HepG2 (cell line): ENCODE measurements around the gene CSMD2. TPM values are rescaled to one million over a fixed set of nuclear protein-coding genes. Genes with fewer than 3 reads are reported as not detected.

ENCODE experiments used
- ATAC-seq: fragments of 200-7000 bp; cut with Tn5 transposase; 3 replicates; pipeline ENCODE4 v1.9.1; 2020; ENCODE audit warnings: mild to moderate bottlenecking, moderate library complexity
- BruUV-seq: library from RNA; stranded (reverse); fragments of 400-500 nt; replicated peaks from 2 replicates; lab custom pipeline; 2021; lab: Mats Ljungman, UMichigan
- CTCF ChIA-PET: fragments of 300-600 bp; formaldehyde crosslinking; extraction: SDS; loops from one replicate; lab custom pipeline; 2021; ENCODE audit warnings: low total read pairs, inconsistent platforms, low intra/inter-chr PET ratio; lab: Yijun Ruan, JAX
- POLR2A ChIA-PET: fragments of 350-600 bp; sonication (Branson Sonifier 250); formaldehyde crosslinking; loops from one replicate; lab custom pipeline; 2020; ENCODE audit warnings: antibody characterized with exemption, inconsistent platforms; lab: Yijun Ruan, JAX
- DNase-seq: peaks from one replicate; pipeline ENCODE4 v3.0.0-alpha.2; 2015; ENCODE audit warnings: low spot score
- FAIRE-seq: peaks from 3 replicates; lab custom pipeline; 2011; peaks lifted over from hg19 to GRCh38; lab: Jason Lieb, UNC
- H2AFZ ChIP-seq: one replicate; pipeline ENCODE4 v1.6.1; 2011; ENCODE audit warnings: low read length, inconsistent platforms
- H3K27ac ChIP-seq: fragments of 300-600 bp; 3 replicates; pipeline ENCODE4 v1.8.0; 2011; ENCODE audit warnings: mixed run types, mild to moderate bottlenecking, mixed read lengths, low read length, inconsistent platforms; ENCODE audit not compliant: insufficient read depth; ENCODE audit errors: extremely low read length
- H3K27me3 ChIP-seq, 2 experiments: fragments of 200-600 bp in 1 of 2; 2 replicates in 1 of 2; 3 replicates in 1 of 2; pipeline versions ENCODE4 v1.6.0 to v1.8.0; 2011; ENCODE audit warnings: low read length in 2 of 2, mild to moderate bottlenecking in 2 of 2, moderate library complexity in 2 of 2, inconsistent platforms in 1 of 2; ENCODE audit not compliant: insufficient read depth in 2 of 2, control insufficient read depth in 1 of 2
- H3K36me3 ChIP-seq, 2 experiments: fragments of 200-600 bp in 1 of 2; replicated peaks in 1 of 2; 2 replicates in 1 of 2; 3 replicates in 1 of 2; pipeline versions ENCODE4 v1.5.1 to v1.8.0; 2011; ENCODE audit warnings: low read length in 2 of 2, inconsistent platforms in 1 of 2; ENCODE audit not compliant: insufficient read depth in 2 of 2, control insufficient read depth in 1 of 2
- H3K4me1 ChIP-seq: 2 replicates; pipeline ENCODE4 v1.5.1; 2012; ENCODE audit warnings: low read length, inconsistent platforms; ENCODE audit not compliant: insufficient read depth
- H3K4me2 ChIP-seq: 2 replicates; pipeline ENCODE4 v1.6.0; 2011; ENCODE audit warnings: low read depth, low read length, inconsistent platforms
- H3K4me3 ChIP-seq, 3 experiments: fragments of 200-600 bp in 1 of 3; sonication (generic), shearing (Covaris generic) in 1 of 3; replicated peaks in 1 of 3; 2 replicates each; pipeline ENCODE4 v1.5.1; 2011 to 2016; ENCODE audit warnings: low read length in 3 of 3, inconsistent platforms in 2 of 3, low read depth in 2 of 3, mild to moderate bottlenecking in 2 of 3, control low read depth in 1 of 3, mixed read lengths in 1 of 3; ENCODE audit not compliant: insufficient read depth in 1 of 3
- H3K79me2 ChIP-seq: one replicate; pipeline ENCODE4 v1.6.1; 2011; ENCODE audit warnings: low read length, inconsistent platforms; ENCODE audit not compliant: insufficient read depth
- H3K9ac ChIP-seq: 2 replicates; pipeline ENCODE4 v1.6.0; 2011; ENCODE audit warnings: mild to moderate bottlenecking, low read depth, low read length, inconsistent platforms; ENCODE audit not compliant: insufficient read depth
- H3K9me3 ChIP-seq: 2 replicates; pipeline ENCODE4 v1.5.1; 2012; ENCODE audit warnings: mild to moderate bottlenecking, low read length
- H4K20me1 ChIP-seq: 2 replicates; pipeline ENCODE4 v1.6.0; 2011; ENCODE audit warnings: inconsistent platforms, mild to moderate bottlenecking, low read length, moderate library complexity; ENCODE audit not compliant: insufficient read depth
- FOXA1 ChIP-seq, 2 experiments: fragments of 450-650 bp in 1 of 2; sonication (generic) in 1 of 2; formaldehyde crosslinking in 1 of 2; IDR thresholded peaks; 2 replicates each; pipeline versions ENCODE4 v1.4.0 to v1.6.1; 2016 to 2020; ENCODE audit warnings: missing genetic modification reagents in 1 of 2
- FOXA3 ChIP-seq: IDR thresholded peaks from 2 replicates; pipeline ENCODE4 v1.6.1; 2016; ENCODE audit warnings: missing genetic modification reagents, missing compliant biosample characterization
- FOXP1 ChIP-seq, 2 experiments: fragments of 450-650 bp in 1 of 2; IDR thresholded peaks; 2 replicates each; pipeline ENCODE4 v1.6.1; 2017 to 2018; ENCODE audit warnings: antibody characterized with exemption in 1 of 2
- SOX13 ChIP-seq, 3 experiments: fragments of 450-650 bp in 1 of 3; sonication (generic) in 1 of 3; formaldehyde crosslinking in 1 of 3; IDR thresholded peaks in 2 of 3; conservative IDR thresholded peaks in 1 of 3; 2 replicates each; pipeline versions ENCODE4 v1.5.0 to v1.6.1; 2016 to 2020; ENCODE audit warnings: antibody characterized with exemption in 1 of 3, mild to moderate bottlenecking in 1 of 3, missing compliant biosample characterization in 1 of 3, missing genetic modification reagents in 1 of 3, moderate library complexity in 1 of 3
- SOX6 ChIP-seq, 2 experiments: fragments of 450-650 bp in 1 of 2; sonication (generic) in 1 of 2; formaldehyde crosslinking in 1 of 2; IDR thresholded peaks; 2 replicates each; pipeline versions ENCODE4 v1.4.0 to v1.6.1; 2017 to 2020; ENCODE audit warnings: antibody characterized with exemption in 1 of 2, mild to moderate bottlenecking in 1 of 2, missing genetic modification reagents in 1 of 2
- ZNF329 ChIP-seq: sonication (generic); formaldehyde crosslinking; IDR thresholded peaks from 2 replicates; pipeline ENCODE4 v1.9.0; 2021; ENCODE audit warnings: low read depth, mild to moderate bottlenecking, missing genetic modification reagents
- WGBS: methylation state at CpG from one replicate; pipeline ENCODE4 v1.1.6; 2017; ENCODE audit warnings: low lambda C conversion rate; 5-methylcytosine and 5-hydroxymethylcytosine counted together
- in situ Hi-C: cut with HindIII; loops from 2 replicates; pipeline ENCODE4 v1.10.0; 2017; ENCODE audit warnings: low pct_unique_long_range_greater_than_20kb; ENCODE audit not compliant: extremely low pct_ligation_motif_present
- intact Hi-C: fragments of 100-400 bp; cut with micrococcal nuclease; formaldehyde crosslinking; loops from one replicate; pipeline ENCODE4 v1.10.0; 2022; ENCODE audit not compliant: unreplicated experiment
- polyA plus RNA-seq, 8 experiments: library from polyadenylated mRNA; depleted of rRNA in 3 of 8; stranded (reverse) in 7 of 8; unstranded in 1 of 8; fragments of >200 nt; fragmentation: Illumina TruSeq in 4 of 8; extraction: Trizol in 4 of 8; gene quantifications; 2 replicates each; pipeline versions ENCODE4 v1.2.1 to v1.2.3, GENCODE V29; 2011 to 2016; ENCODE audit warnings: low read depth in 4 of 8, missing spikeins in 1 of 8, mixed read lengths in 1 of 8; ENCODE audit not compliant: insufficient read depth in 1 of 8
- total RNA-seq, 5 experiments: library from RNA; depleted of rRNA; stranded (reverse); fragments of >200 nt; fragmentation: Illumina TruSeq; extraction: Trizol; gene quantifications; 2 replicates each; pipeline ENCODE4 v1.2.3, GENCODE V29; 2016; ENCODE audit warnings: low read depth in 1 of 5
- TF ChIP-seq, protein P1 (sequence below): sonication (generic); formaldehyde crosslinking; conservative IDR thresholded peaks from 2 replicates; pipeline ENCODE4 v1.4.0; 2020; ENCODE audit warnings: mild to moderate bottlenecking, missing genetic modification reagents, moderate library complexity
- TF ChIP-seq, protein P2 (sequence below): sonication (generic); formaldehyde crosslinking; conservative IDR thresholded peaks from 2 replicates; pipeline ENCODE4 v1.4.0; 2020; ENCODE audit warnings: missing genetic modification reagents

The CSMD2 gene
- total and polyA plus RNA-seq, 2 of the 13 experiments (the other 11 are each of a cell fraction or from before 2014, with no cell fraction given): not detected

DNA sequence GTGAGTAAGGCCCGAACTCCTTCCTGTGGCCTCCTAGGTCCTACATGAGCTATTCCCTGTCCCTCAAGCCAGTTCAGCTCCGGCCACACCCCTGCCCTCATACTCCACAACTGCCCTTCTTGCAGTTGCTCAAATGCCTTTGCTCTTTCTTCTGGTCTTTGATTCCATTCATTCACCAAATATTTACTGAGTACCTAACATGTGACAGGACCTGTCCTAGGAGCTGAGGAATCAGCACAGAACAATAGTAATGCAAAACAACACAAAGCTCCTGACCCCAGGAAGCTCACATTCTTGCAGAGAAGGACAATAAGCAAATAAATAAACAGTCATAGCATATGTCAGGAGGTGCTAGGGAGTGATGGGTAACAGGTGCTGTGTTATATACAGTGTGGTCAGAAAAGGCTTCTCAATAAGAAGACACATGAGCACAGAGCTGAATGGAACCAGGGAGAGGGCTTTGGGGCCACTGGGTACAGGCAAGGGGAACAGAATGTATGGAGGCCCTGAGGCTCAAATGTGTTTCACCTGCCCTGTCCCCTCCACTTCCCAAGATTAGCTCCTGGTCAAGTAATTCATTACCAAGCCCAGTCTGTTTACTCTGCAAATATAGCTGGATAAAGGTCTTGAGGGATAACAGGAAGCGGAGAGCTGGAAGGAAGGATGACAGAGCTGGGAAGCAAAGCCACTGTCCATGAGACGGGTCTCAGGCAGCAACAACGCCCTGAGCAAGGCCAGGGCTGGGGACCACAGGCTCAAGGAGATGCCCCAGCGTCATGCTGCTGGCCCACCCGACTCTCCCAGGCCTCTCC is 145.1 kb downstream of the CSMD2 start:
- CTCF ChIA-PET: no interaction called here
- Histone ChIP-seq H3K27ac (no peak overlapping the region), H4K20me1 (no peaks in the 10 kb centered on the region), H2AFZ (no peak overlapping the region), H3K79me2 (no peaks in the 10 kb centered on the region), H3K36me3 (no peaks in the 10 kb centered on the region), H3K4me1 (peaks cover 19% of the 10 kb centered on the region), H3K9me3 (no peaks in the 10 kb centered on the region), H3K4me3 (no peak overlapping the region), H3K27me3 (no peaks in the 10 kb centered on the region), H3K4me2 (peak overlapping the region; percentile 21), H3K9ac (no peak overlapping the region)
- intact Hi-C loops: no loop called here
- POLR2A ChIA-PET: no interaction called here
- ATAC-seq (peak; percentile 80), DNase-seq (peak; percentile 7), FAIRE-seq (no peak)
- WGBS: 12% methylated on average over 6 of the region's 7 CpGs
- in situ Hi-C loops: no loop called here
- TF ChIP-seq, protein P1, sequence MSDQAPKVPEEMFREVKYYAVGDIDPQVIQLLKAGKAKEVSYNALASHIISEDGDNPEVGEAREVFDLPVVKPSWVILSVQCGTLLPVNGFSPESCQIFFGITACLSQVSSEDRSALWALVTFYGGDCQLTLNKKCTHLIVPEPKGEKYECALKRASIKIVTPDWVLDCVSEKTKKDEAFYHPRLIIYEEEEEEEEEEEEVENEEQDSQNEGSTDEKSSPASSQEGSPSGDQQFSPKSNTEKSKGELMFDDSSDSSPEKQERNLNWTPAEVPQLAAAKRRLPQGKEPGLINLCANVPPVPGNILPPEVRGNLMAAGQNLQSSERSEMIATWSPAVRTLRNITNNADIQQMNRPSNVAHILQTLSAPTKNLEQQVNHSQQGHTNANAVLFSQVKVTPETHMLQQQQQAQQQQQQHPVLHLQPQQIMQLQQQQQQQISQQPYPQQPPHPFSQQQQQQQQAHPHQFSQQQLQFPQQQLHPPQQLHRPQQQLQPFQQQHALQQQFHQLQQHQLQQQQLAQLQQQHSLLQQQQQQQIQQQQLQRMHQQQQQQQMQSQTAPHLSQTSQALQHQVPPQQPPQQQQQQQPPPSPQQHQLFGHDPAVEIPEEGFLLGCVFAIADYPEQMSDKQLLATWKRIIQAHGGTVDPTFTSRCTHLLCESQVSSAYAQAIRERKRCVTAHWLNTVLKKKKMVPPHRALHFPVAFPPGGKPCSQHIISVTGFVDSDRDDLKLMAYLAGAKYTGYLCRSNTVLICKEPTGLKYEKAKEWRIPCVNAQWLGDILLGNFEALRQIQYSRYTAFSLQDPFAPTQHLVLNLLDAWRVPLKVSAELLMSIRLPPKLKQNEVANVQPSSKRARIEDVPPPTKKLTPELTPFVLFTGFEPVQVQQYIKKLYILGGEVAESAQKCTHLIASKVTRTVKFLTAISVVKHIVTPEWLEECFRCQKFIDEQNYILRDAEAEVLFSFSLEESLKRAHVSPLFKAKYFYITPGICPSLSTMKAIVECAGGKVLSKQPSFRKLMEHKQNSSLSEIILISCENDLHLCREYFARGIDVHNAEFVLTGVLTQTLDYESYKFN (CRISPR knock-in tag): no peak
- TF ChIP-seq, protein P2, sequence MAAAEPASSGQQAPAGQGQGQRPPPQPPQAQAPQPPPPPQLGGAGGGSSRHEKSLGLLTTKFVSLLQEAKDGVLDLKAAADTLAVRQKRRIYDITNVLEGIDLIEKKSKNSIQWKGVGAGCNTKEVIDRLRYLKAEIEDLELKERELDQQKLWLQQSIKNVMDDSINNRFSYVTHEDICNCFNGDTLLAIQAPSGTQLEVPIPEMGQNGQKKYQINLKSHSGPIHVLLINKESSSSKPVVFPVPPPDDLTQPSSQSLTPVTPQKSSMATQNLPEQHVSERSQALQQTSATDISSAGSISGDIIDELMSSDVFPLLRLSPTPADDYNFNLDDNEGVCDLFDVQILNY (CRISPR knock-in tag): no peak
- TF ChIP-seq FOXA1 (IDR thresholded peaks at IDR 0.05) (no peak), FOXA1 (CRISPR knock-in tag; IDR thresholded peaks at IDR 0.05) (peak; percentile 29; the same call in 1 of the 2 replicates), SOX6 (IDR thresholded peaks at IDR 0.05) (no peak), SOX6 (CRISPR knock-in tag; IDR thresholded peaks at IDR 0.05) (0 out of 2 replicates have a peak, but pooled peaks have one; percentile 16), ZNF329 (CRISPR knock-in tag) (no peak), FOXP1 (IDR thresholded peaks at IDR 0.05) (no peak), FOXP1 (CRISPR knock-in tag; IDR thresholded peaks at IDR 0.05) (peak; percentile 21), SOX13 (IDR thresholded peaks at IDR 0.05) (no peak), SOX13 (CRISPR knock-in tag; conservative IDR thresholded peaks at IDR 0.05 in 1 of 2, IDR thresholded peaks at IDR 0.05 in 1 of 2) (0 out of 4 replicates have a peak, but pooled peaks of 1 of the 2 experiments have one; percentile 7), FOXA3 (0 out of 2 replicates have a peak, but pooled peaks have one; percentile 14)
- BruUV-seq: no TSS peak
